ENCODE data around the gene RADIL. TPM values are rescaled to one million over a fixed set of nuclear protein-coding genes. Genes with fewer than 3 reads are reported as not detected.

Gene RADIL
- total and polyA plus RNA-seq, 2 of the 13 experiments (the other 11 are each of a cell fraction or from before 2014, with no cell fraction given): 0.05 to 0.09 TPM

DNA sequence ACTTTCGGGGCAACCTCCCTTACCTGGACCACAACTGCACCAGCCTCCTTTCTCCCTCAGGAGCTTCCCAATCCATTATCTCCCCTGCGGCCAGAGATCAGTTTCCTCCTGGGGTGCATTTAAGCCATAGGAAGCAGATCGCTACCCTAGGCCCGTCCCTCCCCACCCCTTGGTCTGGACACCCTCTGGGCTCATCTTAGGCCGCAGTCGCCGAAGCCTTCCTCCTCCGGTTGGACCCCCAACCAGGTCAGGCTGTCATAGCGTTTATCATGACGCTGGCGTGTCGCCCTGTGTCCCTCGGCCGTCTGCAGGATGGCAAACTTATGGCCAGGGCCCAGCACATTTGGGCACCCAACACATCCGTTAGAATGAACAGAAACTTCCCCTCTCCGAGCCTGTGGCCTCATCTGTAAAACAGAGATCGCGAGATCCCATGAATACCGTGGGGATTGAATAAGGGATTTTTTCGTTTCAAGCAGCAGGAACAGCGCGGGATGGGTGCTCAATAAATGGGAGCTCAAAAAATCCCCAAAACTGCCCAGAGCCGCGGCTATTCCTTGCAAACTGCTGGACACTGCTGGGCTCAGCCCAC, 108.8 kb downstream of the RADIL start (continued):
- TF ChIP-seq ZNF431 (CRISPR knock-in tag; IDR thresholded peaks at IDR 0.05; ENCODE audit: borderline replicate concordance, low read depth) (0 out of 2 replicates have a peak, but pooled peaks have one; percentile 25), ZNF446 (CRISPR knock-in tag; IDR thresholded peaks at IDR 0.05) (no peak), CCDC6 (CRISPR knock-in tag; IDR thresholded peaks at IDR 0.05) (no peak), ZC3H4 (CRISPR knock-in tag; IDR thresholded peaks at IDR 0.05; ENCODE audit: borderline replicate concordance) (peak; percentile 41; the same call in 1 of the 2 replicates), ZNF101 (CRISPR knock-in tag; IDR thresholded peaks at IDR 0.05; ENCODE audit: borderline replicate concordance, low read depth) (no peak), SIN3A (IDR thresholded peaks at IDR 0.05; ENCODE audit: borderline replicate concordance, low read depth, low read length) (no peak), NONO (IDR thresholded peaks at IDR 0.05) (no peak), NONO (CRISPR knock-in tag; conservative IDR thresholded peaks at IDR 0.05) (no peak), MAF1 (CRISPR knock-in tag; IDR thresholded peaks at IDR 0.05; ENCODE audit: borderline replicate concordance) (no peak), ZNF747 (CRISPR knock-in tag; IDR thresholded peaks at IDR 0.05; ENCODE audit: borderline replicate concordance) (0 out of 2 replicates have a peak, but pooled peaks have one; percentile 6), SALL2 (CRISPR knock-in tag; IDR thresholded peaks at IDR 0.05) (0 out of 2 replicates have a peak, but pooled peaks have one; percentile 4), ZFX (CRISPR knock-in tag; IDR thresholded peaks at IDR 0.05; ENCODE audit: low read depth) (peak; percentile 62), ZNF572 (CRISPR knock-in tag; IDR thresholded peaks at IDR 0.05) (peak; percentile 48; the same call in 1 of the 2 replicates), SMAD1 (CRISPR knock-in tag; IDR thresholded peaks at IDR 0.05; ENCODE audit: borderline replicate concordance, low read depth) (0 out of 2 replicates have a peak, but pooled peaks have one; percentile 7), ZNF543 (CRISPR knock-in tag; IDR thresholded peaks at IDR 0.05) (0 out of 2 replicates have a peak, but pooled peaks have one; percentile 6), ZNF138 (CRISPR knock-in tag; IDR thresholded peaks at IDR 0.05; ENCODE audit: low read depth) (no peak), ZNF33A (CRISPR knock-in tag; IDR thresholded peaks at IDR 0.05; ENCODE audit: borderline replicate concordance) (no peak; the same call in 1 of the 2 replicates), NKX3-1 (CRISPR knock-in tag; IDR thresholded peaks at IDR 0.05) (0 out of 2 replicates have a peak, but pooled peaks have one; percentile 9)
- TF ChIP-seq, protein P1, sequence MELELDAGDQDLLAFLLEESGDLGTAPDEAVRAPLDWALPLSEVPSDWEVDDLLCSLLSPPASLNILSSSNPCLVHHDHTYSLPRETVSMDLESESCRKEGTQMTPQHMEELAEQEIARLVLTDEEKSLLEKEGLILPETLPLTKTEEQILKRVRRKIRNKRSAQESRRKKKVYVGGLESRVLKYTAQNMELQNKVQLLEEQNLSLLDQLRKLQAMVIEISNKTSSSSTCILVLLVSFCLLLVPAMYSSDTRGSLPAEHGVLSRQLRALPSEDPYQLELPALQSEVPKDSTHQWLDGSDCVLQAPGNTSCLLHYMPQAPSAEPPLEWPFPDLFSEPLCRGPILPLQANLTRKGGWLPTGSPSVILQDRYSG (CRISPR knock-in tag; IDR thresholded peaks at IDR 0.05): peak; percentile 72; the same call in 1 of the 2 replicates
- TF ChIP-seq, protein P2, sequence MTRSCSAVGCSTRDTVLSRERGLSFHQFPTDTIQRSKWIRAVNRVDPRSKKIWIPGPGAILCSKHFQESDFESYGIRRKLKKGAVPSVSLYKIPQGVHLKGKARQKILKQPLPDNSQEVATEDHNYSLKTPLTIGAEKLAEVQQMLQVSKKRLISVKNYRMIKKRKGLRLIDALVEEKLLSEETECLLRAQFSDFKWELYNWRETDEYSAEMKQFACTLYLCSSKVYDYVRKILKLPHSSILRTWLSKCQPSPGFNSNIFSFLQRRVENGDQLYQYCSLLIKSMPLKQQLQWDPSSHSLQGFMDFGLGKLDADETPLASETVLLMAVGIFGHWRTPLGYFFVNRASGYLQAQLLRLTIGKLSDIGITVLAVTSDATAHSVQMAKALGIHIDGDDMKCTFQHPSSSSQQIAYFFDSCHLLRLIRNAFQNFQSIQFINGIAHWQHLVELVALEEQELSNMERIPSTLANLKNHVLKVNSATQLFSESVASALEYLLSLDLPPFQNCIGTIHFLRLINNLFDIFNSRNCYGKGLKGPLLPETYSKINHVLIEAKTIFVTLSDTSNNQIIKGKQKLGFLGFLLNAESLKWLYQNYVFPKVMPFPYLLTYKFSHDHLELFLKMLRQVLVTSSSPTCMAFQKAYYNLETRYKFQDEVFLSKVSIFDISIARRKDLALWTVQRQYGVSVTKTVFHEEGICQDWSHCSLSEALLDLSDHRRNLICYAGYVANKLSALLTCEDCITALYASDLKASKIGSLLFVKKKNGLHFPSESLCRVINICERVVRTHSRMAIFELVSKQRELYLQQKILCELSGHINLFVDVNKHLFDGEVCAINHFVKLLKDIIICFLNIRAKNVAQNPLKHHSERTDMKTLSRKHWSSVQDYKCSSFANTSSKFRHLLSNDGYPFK (CRISPR knock-in tag; IDR thresholded peaks at IDR 0.05; ENCODE audit: borderline replicate concordance): no peak
- TF ChIP-seq, protein P3, sequence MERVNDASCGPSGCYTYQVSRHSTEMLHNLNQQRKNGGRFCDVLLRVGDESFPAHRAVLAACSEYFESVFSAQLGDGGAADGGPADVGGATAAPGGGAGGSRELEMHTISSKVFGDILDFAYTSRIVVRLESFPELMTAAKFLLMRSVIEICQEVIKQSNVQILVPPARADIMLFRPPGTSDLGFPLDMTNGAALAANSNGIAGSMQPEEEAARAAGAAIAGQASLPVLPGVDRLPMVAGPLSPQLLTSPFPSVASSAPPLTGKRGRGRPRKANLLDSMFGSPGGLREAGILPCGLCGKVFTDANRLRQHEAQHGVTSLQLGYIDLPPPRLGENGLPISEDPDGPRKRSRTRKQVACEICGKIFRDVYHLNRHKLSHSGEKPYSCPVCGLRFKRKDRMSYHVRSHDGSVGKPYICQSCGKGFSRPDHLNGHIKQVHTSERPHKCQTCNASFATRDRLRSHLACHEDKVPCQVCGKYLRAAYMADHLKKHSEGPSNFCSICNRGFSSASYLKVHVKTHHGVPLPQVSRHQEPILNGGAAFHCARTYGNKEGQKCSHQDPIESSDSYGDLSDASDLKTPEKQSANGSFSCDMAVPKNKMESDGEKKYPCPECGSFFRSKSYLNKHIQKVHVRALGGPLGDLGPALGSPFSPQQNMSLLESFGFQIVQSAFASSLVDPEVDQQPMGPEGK (CRISPR knock-in tag; IDR thresholded peaks at IDR 0.05): no peak
- TF ChIP-seq, protein P4, sequence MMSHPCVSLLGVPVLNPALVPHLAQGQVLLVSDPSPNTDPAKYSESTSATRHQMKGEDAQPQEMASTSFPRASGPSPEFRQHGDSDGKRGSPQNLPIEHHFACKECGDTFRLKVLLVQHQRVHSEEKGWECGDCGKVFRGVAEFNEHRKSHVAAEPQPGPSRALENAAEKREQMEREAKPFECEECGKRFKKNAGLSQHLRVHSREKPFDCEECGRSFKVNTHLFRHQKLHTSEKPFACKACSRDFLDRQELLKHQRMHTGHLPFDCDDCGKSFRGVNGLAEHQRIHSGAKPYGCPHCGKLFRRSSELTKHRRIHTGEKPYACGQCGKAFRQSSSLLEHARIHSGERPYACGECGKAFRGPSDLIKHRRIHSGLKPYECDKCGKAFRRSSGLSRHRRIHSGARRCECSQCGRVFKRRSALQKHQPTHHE (CRISPR knock-in tag; IDR thresholded peaks at IDR 0.05; ENCODE audit: borderline replicate concordance): no peak
